GM19025 (cell line): ENCODE data around the gene RSL1D1.
"Not testable (repeated sequence)": the region's sequence is repeated elsewhere in the genome, so short reads cannot be mapped to it uniquely, and the experiment has no call there.

Source experiments
- ATAC-seq: cut with Tn5 transposase; IDR thresholded peaks from one replicate; pipeline ENCODE4 v1.9.1; 2021; ENCODE audit warnings: mild to moderate bottlenecking, low read depth, moderate library complexity; ENCODE audit not compliant: unreplicated experiment

Gene RSL1D1

GRCh38 chr16:11799509-11800381, 51.6 kb downstream of the RSL1D1 start:
- ATAC-seq, result no peak

DNA sequence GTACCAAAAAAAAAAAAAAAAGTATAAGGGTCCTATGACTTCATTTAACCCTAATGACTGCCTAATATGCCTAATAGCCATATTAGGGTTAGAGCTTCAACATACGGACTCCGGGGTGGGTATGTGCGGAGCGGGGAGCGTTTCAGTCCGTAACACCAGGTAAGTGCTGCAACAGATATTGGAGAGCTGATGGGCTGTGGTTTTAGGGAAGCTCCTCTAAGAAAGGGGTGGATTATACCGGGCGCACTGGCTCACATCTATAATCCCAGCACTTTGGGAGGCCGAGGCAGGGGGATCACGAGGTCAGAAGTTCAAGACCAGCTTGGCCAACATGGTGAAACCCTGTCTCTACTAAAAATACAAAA, 52.3 kb downstream of the RSL1D1 start:
- no peak for ATAC-seq

DNA sequence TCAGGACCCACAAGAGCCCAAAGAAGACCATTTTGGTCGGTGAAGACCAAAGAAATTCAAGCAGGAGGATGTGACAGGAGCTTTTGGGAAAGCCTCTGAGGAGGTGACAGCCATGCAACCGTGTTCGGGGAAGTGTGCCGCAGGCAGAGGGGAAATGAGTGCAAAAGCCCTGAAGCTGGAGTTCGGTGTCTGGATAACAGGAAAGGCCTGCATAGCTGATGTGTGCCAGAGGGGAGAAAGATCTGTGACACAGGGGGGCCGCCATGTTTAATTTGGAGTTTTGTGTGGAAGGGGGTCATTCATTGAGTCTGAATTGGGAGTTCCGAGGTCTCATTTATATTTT, 53.4 kb downstream of the RSL1D1 start:
- ATAC-seq, result no peak

GRCh38 chr16:11797166-11797956, 54.0 kb downstream of the RSL1D1 start, which contains the start of gene ZC3H7A:
Gene ZC3H7A (minus strand): TSS chr16:11797258. CDS start chr16:11782354, 14,904 bp downstream.
- ATAC-seq, result peak; percentile 97

- peak; percentile 7 for ATAC-seq
These were observed 54.8 kb downstream of the RSL1D1 start for GRCh38 chr16:11796227-11797165.

GRCh38 chr16:11795887-11796226, 55.5 kb downstream of the RSL1D1 start:
- no peak for ATAC-seq

DNA sequence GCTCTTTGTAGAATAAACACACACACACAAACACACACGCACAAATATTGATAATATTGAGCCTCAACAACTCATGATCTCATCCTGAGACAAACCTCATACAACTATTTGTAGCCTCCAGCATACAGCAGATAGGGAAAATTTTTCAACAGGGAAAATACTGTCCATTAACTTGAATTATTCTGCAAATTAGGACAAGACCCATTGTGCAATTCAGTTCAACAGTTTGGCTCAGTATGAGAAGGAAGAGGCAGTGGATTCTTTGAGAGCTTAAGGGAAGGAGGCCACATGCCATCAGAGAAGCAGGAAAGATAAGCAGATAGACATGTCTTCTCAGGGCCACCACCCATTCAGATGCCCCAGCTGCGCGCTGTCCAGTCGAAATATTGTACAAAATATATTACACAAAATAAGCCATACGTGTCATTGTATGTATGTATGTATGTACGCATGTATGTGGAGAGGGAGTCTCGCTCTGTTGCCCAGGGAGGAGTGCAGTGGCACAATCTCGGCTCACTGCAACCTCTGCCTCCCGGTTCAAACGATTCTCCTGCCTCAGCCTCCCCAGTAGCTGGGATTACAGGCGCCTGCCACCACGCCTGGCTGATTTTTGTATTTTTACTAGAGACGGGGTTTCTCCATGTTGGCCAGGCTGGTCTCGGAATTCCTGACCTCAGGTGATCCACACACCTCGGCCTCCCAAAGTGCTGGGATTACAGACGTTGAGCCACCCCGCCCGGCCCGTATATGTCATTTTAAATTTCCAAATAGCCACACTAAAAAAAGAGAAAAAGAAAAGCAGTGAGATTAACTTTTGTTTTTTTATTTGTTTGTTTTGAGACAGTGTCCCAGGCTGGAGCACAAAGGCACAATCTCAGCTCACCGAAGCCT, 56.1 kb downstream of the RSL1D1 start:
- ATAC-seq, result no peak

DNA sequence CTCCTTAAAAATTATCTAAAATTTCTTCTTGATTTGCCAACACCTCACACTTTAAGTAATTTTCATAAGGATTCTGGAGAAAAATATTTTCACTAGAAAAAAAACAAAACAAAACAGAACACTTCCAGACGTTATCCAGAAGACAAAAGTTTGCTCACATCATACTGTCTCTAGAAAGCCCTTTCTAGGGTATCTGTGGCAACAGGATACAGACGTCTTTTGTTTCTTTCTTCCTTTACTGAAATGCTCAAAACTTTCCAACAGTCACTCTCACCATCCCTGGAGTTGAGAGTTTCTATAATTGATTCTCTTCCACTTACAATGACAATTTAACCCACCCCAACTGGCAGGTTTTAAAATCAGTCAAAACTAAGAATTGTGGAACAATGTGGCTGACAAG, 56.9 kb downstream of the RSL1D1 start:
- no peak for ATAC-seq

DNA sequence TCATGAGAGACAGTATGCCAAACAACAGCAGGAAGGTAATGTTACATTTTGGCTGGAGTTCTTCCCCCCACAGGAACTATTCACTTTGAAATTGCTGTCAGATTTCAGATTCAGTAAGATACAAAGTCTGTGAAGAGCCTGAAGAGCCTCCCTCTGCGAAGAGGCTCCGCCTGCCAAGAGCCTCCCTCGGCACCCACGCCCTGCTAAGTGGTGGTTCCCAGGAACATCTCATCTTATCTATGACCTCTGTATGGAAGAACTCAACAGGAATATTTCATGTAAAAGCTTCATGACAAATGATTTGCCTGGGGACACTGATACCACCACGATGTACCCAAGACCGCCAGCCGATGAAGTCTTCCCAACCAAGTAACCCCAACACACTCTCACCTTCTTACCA, 57.5 kb downstream of the RSL1D1 start:
- no peak for ATAC-seq

DNA sequence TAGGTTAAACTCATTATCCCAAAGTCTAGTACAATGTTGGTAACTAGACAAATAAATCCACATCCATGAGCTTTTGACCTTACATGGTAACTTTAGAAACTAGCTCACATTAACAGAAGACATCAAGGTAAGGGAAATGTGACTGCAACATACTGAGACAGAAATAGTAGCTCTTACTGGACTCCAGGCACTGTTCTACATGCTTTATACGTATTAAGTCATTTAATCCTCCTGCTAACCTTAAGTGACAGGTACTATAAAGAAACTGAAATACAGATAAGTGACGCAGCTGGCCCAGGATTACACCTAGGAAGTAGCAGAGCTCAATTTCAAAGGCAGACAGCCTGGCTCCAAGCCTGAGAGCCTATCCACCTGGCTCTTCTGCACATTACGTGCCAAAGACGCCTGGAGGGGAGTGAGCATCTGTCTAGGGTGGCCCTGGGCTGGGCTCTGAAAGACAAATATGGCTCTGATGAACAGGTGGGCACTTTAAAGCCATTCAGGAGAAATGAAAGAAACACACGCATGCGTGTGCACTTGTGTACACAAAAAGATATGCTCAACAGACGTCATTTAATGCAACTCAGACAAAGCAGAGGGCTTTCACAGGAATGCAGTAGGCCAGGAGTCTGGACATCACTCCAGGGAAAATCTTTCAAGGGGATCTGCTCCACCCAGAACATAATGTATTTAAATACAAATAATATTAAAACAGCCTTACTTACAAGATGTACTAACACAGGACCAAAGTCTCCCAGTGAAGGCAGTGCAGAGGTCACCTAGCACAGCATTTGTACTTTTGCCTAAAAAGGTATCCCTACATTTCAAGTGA, 58.7 kb downstream of the RSL1D1 start:
- ATAC-seq, result no peak

- ATAC-seq, result no peak
These were observed 60.1 kb downstream of the RSL1D1 start for GRCh38 chr16:11791144-11791828.

- no peak for ATAC-seq
These were observed 62.4 kb downstream of the RSL1D1 start for GRCh38 chr16:11788914-11789313.

GRCh38 chr16:11784980-11785599, 66.3 kb downstream of the RSL1D1 start:
- not testable (repeated sequence) for ATAC-seq

DNA sequence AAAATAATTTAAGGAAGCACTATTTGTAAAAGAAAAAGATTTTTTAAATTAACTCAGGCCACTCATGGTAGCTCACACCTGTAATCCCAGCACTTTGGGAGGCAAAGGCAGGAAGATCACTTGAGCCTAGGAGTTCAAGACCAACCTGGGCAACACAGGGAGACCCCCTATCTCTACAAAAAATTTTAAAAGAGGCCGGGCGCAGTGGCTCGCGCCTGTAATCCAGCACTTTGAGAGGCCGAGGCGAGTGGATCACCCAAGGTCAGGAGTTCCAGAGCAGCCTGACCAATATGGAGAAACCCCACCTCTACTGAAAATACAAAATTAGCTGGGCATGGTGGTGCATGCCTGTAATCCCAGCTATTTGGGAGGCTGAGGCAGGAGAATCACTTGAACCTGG, 67.0 kb downstream of the RSL1D1 start:
- ATAC-seq, result not testable (repeated sequence)

DNA sequence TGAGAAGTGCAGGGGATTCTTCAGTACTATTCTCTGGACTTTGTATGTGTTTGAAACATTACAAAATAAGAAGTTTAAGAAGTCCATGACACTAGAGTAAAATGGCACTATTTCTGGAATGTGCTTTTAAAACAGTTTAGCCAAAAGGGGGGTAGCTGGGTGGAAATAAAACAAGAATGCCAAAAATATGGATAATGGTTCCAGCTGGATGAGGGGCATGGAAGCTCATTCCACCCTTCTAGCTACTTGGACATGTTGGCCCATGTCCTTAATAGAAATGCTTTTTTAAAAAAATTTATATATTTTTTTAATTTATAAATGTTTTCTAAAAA, 67.3 kb downstream of the RSL1D1 start:
- ATAC-seq, result no peak
